Forelimb muscle (tissue), 1 donor: Measurements from ENCODE around the gene ZNF521. TPM values are rescaled to one million over a fixed set of nuclear protein-coding genes. Genes with fewer than 3 reads are reported as not detected.

Experiments used
- DNase-seq: peaks from one replicate; pipeline ENCODE4 v3.0.0-alpha.2; 2013; ENCODE audit warnings: low read depth
- polyA plus RNA-seq: library from polyadenylated mRNA; unstranded; fragments of 120-200 nt; gene quantifications from one replicate; pipeline ENCODE4 v1.2.1, GENCODE V29; 2013; ENCODE audit not compliant: insufficient read length

ZNF521 gene
- polyA plus RNA-seq, 1 donor = 43.7 TPM

DNA sequence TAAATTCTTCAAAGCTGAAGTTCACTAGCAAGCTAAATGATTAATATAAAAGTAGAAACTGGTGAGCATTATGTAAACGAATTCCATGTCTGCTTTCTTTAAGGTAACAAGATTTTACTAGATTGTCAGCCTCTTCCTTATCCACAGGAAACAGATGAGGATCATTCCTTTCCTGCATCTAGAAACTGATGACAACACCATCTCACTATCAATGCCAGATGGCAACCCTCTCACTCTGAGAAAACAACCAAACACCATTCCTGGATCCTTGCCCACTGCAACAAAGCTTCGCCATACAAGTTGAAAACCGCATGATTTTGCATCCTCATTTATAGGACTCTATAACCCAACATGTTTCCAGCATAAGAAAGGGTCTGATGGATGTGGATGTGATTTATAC is 122.9 kb downstream of the ZNF521 start:
- DNase-seq = no peak

DNA sequence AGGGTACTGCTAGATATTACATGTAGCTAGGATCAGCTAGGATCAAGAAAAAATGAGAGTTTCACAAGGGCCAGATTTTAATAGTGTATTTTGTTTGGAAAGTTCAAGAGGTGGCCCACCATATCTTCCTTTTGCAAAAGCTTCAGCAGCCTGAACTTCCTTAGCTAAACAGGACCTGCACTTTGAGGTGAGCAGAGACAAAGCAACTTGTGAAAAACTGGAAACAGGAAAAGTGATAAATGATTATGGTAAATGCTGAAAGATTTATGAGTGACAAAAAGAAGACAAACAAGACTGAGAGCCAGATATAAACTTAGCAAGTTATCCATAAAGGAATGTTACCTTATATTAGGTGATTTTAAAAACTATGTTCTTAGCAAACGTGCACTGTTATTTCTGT is 123.6 kb downstream of the ZNF521 start:
- DNase-seq = no peak

DNA sequence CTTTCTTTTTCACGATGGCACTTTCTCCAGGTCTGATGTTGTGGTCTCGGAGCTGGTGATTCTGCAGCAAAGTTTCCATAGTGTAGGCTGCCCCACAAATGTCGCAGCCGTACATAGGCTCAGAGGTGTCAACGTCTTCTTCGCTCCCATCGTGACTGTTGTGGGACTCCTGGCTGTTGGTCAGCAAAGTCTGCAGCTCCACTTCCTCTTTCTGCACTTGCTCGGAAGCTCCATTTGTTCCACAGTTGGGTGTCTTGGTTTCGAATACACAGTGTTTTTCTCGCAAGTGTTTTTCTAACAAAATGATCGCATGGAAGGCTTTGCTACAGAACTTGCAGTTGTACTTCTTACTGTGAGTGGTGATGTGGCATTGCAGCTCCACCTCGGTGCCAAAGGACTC is 126.8 kb downstream of the ZNF521 start:
- no peak for DNase-seq

DNA sequence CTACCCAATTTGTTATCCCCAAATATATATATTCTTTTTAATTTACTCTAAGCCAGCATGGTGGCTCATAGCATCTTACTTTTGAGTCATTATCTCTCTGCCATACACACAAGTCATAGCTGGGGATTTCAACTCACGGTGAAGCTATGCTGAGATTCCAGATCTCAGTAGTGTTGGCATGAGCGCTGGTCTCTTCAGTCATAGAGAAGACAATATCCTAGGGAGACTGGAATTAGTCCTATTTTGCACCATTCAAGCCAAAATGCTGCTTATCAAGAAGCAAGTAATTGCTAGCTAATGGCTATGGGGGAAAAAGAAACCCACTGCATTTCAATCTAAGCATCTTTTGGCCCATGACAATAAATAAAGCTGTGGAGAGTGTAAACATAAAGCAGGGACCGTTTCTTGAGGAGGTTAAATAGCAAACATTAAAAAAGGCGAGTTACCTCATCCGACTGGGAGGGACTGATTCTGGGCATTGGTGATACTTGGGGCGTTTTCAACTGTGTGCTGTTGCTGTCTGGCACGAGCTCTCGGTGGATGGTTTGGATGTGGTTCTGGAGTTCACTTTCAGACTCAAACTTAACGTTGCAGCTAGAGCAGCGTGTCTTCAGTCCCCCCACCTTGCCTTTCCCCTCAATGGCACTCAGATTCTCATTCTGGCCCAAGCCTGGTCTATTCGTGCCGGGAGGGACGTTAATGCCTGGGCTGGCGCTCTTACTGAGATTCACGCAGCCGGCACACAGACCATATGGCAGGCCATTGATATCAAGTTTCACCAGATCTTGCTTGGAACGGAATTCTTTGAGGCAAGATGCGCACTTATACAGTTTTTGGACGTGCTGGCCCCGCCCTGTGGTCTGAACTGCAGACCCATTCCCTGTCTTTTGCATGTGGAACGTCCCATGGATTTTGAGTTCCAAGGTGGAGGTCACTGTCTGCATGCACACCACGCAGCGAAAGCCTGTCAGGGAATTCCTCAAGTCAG is 127.8 kb downstream of the ZNF521 start:
- DNase-seq = no peak

DNA sequence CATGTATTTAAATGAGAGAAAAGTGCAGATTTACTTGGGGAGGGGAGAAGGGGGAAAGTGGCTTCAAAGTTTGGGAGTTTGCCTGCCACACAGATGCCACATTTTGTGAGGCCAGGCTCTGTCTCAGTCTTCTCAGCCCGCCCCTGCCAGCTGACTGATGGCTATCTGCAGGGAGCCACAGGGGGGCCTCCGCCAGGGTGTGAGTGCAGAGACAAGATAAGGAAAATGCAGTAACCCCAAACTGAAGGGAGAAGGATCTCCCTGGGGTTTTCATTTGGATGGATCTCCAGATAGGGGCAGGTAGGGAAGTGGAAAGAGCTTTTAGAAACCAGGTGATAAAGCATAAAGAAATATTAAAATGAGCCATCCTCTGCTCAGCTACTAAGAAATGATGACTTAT is 128.8 kb downstream of the ZNF521 start:
- no peak for DNase-seq

DNA sequence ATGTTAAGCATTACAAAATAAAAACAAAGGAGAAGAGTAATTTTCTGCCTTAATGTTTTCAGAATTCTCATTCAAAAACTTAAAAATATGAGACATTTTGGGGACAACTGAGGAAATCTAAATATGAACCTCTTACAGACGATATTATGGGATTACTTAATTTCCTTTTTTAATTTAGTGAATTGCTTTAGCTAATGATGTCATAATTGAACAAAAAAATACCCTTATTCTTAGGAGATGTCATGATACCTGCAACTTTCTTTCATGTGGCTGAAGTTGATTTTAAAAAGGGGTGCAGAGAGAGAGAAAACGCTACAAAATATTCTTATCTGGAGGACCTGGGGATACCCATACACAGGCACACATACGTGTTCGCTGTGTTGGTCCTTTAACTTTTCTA is 129.3 kb downstream of the ZNF521 start:
- DNase-seq = no peak

DNA sequence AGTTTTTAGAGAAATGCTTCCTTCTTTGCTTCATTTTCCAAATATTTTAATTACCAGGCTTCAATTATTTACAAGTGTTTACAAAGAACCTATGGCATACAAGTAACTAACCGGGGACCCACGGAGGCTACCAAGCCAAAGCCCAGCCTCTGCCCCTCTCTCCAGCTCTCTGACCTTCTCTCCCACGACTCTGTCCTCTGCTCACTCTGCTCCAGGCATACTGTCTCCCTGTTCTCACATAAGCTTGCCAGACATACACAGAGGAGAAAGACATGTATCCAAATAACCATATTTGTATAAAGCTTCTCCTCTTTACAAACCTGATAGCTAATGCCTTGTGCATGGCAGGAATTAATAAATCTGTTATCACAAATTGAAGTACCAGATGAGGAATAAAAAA is 141.3 kb downstream of the ZNF521 start:
- no peak for DNase-seq

DNA sequence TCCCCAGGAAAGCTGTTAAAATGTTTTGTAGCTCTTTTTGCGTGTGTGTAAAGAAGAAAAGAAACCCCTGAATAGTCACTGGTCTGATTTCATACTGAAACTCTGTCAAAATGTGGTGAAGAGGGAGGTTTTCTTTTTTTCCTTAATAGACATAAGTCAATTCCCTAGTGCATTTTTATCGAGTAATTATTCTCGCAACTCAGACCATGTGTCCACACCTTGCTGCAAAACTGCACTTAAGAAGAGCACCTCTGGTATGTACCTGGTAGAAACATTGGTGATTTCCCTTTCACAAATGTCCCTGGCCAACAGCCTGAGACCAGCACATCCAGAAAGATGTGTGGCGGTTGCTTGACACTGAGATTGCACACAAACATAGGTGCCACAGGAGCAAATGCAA is 159.9 kb downstream of the ZNF521 start:
- DNase-seq = no peak

DNA sequence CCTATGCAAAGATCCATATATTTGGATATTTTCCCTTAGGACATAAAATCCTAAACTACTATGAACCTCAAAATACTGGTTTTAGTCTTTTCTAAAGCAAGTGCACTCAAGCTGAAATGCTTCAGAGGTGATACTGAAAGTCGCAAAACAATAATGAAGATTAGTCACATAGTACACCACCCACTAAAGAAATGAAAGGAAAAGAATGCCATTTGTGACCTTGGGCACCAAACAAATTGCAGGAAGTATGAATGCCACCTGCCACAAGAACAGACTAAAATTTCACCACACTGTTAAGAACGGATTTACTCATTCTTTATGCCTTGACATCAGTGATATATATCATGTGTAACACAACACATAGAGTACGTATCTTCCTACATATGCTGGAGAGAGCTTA is 161.5 kb downstream of the ZNF521 start:
- DNase-seq = no peak

DNA sequence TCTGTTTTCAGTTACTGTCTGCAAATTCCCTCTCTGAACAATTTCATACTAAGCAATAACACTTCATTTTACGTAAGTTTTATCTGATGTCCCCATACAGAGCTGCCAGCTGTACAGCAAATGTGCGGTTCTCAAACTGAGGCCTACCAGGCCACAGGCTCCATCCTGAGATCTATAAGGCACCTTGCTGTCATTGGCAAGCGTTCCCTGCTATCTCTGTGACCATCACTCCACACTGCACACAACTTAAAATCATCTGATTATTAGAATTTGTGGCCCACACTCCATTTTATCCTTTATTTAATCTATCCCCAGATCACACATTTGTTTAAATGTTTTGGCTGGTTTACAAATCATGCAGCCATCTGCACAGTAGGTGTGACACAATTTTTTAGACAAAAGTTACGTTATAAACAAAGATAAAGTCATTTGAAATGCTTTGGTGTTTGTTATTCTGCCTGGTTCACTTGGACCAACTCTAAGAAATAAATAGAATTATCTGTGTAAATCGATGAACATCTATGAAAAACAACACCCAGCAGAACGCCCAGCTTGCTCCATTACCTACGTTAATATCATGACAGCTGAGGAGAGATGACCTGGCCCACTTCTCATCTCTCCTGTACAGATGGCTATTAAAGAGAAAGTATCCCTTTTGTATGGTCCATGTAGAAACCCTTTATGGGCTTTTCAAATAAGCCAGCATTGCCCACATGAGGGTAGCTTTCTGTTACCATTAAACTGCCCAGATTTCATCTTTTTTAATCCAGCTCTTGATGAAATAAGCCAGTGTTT is 162.4 kb downstream of the ZNF521 start:
- DNase-seq = no peak

DNA sequence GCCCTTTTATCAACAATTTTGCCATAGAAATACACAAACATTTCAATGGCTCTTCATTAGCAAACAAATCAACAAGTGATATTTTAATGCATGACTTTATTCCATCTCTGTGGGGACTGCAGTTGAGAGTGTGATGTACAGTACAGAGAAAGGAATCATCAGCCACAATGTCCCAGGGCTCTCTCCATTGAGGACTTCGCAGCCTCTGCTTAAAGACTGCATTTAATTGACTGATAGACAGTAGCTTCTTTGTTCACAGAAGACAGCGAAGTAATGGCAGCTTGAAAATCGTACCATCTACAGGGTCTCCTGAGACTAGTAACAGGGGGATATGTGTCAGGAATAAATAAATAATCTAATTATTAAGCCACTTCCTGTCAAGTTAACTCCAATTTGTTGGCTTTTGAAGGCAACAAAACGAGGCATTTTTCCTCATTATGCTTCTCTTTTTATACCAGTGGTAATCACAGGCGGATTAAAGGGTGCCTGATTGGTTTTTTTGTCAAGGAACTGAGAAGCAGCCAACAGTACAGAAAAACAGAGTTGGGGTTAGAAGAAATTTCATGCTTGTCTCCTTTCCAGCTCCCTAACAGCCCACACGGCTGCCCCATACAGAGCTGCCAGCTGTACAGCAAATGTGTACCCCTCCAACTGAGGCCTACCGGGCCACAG is 164.3 kb downstream of the ZNF521 start:
- DNase-seq = no peak

DNA sequence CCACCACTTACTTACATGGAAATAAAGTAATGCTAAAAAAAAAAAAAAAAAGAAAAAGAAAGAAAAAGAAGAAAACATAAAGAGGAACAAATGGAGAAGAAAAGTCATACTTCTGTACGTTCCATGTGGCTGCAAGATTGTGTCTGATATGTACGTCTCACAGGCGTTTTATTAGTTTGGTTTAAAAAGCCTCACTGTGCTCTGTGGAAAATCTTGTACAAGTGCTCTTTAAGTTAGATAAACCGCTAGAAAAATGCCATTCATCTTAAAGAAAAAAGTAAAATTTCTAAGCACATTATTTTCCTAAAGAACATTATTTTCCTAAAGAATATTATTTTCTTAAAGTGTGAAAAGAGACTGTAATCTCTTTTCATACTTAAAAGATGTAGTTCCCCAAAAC is 165.1 kb downstream of the ZNF521 start:
- DNase-seq = no peak

DNA sequence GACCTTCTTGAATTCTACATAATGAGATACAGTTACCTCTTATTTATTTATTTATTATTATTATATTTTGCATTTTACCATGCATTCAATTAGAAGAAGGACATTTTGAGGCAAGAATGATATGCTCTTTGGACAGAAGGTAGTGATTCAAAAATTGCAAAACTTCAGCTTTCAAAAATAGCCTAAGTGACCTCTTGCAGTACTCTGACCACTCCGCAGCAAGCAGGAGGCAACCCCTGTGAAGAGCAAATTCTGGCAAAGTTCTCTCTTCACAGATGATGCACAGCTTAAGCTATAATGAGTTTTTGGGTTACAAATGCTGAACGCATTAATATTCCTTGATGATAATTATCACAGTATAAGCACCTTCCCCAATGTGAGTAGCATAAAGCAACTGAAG is 170.0 kb downstream of the ZNF521 start:
- no peak for DNase-seq

DNA sequence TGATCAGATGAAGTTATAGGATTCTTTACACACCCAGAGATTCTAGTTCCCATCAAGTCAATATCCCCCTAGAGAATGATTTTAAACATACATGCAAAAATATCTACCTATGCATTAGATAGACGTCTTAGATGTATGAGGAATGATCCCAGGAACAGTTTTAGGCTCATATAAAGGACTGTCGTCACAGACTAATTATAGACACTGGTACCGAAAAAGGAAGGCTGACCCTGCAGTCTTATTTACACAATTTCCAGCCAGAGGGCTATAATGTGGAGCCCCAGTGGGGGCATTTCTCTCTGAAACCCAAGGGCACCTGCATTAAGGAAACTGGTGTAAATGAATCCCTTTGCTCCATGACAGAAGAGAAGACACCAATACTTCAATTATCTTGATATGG is 170.4 kb downstream of the ZNF521 start:
- DNase-seq = no peak

DNA sequence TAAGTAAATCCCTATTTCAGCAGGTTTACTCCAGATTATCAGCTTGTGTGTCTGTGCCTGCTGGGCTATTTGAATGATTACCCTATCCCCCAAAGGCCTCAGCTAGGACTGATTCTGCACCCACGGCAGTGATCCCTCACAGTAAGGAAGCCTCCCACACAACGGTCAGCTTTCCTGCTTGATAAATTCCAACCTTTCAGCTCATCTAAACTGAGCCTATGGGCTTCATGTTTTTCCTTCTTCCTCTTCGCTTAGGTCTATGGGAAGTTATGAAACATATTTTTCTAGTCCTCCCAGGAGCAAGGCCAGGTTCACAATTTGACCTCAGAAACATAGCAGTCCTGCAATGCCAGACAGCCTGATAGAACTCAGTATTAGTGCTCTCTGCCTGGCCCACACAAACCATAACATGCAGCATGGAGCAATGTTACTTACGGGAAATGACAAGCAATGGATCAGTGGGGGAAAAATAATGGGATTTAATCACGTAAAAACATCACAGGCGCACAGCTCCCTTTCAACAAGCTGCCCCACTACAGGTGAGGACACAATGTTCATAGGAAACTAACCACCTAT is 170.9 kb downstream of the ZNF521 start:
- DNase-seq = no peak

DNA sequence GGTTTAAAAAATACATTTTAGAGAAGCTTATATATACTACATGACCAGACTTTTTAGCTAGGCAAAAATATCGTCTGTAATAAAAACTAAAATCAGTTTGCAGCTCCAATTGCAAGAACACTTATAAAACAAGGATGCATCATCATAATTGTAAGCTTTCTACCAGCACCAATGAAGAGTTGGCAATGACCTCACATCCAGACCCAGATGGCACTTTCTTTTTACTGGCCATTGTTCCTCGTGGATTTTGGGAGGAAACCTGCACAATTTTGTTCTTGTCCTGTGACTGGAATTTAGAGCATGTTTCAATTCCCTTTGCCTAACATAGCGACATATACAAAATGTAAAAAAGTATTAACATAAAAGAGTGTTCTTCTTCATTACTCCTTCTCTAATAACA is 174.3 kb downstream of the ZNF521 start:
- no peak for DNase-seq

DNA sequence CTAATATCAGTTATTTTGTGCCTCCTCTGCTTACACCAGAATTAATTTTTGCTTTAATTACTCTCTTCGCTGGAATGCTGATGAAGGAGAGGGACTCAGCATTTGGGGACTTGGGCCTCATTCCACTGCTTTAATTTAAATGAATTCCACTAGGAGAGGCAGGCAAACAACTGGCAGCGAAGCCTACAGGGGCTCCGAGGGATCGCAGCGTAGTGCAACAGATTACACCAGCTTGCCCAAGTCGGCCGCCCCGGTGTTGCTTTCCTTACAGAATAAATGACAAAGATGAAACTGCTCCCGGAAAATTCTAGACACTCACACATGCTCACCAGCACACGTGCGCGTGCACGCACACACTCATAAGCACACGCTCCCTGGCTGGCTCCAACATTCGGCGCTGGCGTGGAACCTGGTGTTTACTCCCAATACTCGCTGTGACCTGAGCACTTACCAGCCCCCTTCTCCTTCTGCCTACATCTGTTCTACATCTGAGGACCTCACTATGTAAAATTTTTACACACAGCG is 175.4 kb downstream of the ZNF521 start:
- no peak for DNase-seq

DNA sequence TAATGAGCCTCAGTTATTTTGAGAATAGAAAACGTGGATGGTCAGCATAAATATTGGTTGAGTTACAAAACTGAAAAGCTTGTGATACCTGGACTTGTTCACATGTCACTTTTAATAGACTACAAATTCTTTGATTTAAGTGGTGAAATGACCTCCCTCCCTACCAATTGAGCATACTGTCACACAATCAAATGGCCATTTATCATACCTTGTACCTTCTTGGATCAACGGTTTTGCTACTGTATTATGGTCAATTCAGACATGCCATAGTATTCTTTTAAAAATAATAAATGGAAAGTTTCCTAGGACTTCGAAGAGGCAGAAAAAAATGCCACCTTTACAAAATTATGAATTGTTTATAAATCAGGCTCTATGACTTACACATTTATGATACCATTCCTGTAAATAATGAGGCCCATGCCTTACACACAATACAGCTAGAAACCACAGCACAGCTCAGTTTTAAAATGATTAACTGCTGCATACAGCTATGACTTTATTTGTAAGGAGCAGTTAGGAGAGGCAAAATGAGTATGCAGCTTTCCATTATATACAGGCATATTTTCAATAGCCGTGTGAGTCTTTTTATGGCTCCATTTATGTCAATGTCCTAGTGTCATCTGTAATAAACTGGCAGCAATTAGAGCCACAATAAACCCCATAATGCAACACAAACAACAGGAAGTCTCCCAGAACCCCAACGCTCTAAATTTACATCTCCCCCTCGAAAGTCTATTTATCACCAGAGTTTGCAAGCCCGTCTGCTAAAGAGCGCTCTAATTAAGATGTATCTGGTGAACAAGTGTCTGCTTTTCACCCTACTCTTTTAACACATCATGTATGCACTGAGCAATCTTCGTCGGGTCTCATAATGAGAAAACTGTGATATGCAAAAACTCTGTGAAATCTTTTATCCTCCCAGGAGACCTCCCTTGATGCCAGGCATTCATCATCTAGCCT is 176.1 kb downstream of the ZNF521 start:
- DNase-seq = no peak

DNA sequence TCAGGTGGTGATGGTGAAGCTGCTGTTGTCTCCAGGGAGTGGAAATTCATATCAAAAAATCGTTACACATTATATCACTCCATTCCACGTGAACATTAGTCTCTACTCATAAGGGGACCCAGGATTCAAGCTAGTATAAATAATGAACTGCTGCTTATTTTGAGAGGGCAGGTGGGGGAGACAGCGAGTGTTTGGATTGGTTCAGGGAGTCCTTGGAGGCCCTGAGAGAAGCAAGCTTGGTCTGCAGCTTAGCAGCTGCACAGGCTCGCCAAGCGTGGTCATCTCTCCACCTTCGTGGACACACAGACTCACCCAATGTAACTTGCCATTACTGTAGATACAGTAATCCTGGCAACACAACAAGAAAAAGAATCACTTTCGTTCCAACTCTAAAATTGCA is 177.6 kb downstream of the ZNF521 start:
- DNase-seq = no peak

DNA sequence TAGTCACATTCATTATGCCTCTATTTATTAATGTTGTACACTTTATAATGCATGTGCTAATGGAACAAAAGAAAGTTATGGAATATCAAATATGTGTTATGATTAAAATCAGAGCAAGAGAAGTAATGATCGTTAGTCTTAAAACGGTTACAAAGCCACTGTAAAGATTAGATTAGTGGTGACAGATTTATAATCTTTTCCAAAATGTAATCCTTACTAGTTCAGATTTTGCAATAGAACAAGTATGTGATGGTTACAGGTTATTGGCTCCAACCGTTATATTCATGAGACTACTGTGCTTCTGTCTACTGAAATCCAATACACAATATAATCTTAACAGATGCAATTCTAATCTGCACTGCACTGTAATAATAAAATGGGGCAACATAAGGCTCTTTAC is 180.6 kb downstream of the ZNF521 start:
- DNase-seq = no peak

DNA sequence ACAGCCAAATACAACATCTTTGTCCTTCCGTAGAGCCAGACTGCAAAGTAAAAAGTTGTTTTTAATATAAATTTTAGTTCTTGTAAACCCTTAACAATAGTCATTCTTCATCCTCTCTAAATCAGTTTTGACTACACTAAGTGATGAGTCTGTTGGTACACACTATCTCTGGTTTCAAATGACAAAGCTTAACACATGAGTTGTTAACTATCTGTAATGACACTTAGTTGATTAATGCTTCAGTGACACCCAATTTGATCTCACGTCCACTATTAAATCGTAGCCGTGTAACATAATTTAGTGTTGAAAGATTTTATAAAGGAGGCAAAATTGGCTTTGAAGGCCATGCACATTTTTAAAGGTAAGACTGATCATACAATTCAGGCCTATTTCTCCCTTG is 181.6 kb downstream of the ZNF521 start:
- DNase-seq = no peak
